Measurements from ENCODE around the gene HSPB8. TPM values are rescaled to one million over a fixed set of nuclear protein-coding genes. Genes with fewer than 3 reads are reported as not detected.
A peak's percentile ranks its signal among the peaks of the same experiment; 100 is the strongest.
"Not testable (repeated sequence)": the region's sequence is repeated elsewhere in the genome, so short reads cannot be mapped to it uniquely, and the experiment has no call there.

Gene HSPB8
- polyA plus RNA-seq, 3 donors: 5.7 to 6.0 (median 5.8) TPM

DNA sequence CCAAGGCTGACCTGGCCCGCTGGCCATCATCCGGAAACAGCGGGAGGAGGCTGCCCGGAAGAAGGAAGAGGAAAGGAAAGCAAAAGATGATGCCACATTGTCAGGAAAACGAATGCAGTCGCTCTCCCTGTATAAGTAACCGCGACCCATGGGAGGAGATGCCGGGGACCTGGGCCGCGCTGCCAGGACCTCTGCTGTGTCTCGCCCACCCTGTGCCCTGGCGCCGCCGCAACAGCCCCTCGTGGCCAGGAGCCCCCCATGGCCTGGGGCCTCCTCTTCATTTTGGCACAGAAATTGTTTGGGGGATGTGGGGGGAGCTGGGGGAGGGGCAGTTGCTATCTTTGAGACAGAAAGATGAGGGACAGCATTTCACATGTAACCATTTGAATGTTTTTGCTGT is 16.5 kb downstream of the HSPB8 start:
- DNase-seq (ENCODE audit: extremely low read depth in 1 of 11, low read depth in 9 of 11, low spot score in 4 of 11): no peak

DNA sequence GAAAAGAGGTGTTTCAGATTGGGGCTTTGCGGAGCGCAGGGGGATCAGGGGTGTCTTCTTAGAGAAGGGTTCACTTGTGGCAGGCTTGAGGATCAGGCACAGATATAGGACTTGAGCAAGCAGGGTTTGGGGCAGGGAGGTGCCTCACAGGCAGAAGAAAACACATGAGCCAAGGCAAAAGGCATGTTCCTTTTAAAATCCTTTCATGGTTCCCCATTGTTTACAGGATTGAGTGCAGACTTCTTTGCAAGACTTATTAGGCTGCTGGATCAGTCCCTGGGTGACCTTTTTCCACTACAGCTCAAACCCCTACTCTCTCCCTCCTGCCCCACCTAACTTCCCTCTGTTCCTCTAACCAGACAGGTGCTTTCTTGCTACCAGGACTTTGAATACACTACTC is 19.7 kb downstream of the HSPB8 start:
- DNase-seq (ENCODE audit: extremely low read depth in 1 of 11, low read depth in 9 of 11, low spot score in 4 of 11): no peak

DNA sequence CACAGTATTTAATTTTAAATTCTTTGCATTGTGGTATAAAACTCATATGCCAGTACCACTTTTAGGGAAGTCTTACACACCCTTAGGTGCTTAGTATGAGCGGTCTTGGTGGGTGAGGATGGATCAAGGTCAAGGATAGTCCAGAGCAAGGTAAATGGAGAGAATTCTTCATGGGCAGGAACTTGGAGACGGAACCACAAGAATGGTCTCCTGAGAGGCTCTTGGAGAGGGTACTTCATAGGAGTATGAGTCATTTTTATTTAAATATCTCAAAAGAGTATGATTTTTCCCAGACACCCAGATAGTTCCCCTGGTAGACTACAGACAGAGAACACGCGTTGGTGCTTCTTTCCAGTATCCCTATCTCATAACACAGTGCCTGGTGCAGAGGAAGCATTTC is 21.9 kb downstream of the HSPB8 start:
- DNase-seq (ENCODE audit: extremely low read depth in 1 of 11, low read depth in 9 of 11, low spot score in 4 of 11): no peak

DNA sequence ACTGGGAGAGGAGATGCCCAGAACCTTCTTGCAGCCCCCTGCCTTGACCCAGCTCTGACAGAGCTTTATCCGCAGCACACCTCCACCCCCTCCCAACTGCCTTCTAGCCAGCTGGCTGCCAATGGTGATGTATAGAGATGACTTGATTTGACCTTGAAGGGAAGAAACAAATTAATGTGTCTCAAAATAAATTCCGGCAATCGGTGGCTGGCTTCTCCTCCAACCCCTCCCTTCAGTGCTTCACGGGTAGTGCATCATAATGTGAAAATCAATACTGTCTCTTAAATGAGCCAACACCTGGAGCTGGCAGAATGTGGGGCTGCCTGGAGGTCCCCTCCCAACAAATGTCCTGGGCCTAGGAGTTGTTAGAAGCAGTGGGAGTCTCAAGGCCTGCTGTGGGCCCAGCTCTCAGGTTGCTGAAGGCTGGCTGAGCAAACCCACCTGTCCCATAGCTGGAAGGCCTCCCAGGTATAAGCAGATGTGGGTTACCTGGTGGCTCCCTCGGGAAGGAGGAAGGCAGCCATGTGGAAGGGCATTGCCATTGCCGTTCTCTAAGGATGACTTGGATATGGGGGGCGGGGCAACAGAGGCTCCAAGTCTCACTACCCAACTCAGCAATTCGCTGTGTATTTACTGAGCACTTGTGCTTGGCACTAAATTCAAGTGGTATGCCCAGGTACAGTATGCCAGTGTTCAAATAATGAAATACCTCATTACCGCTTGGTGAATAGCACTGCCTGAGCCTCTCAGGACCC is 23.2 kb downstream of the HSPB8 start:
- no peak for DNase-seq (ENCODE audit: extremely low read depth in 1 of 11, low read depth in 9 of 11, low spot score in 4 of 11)

DNA sequence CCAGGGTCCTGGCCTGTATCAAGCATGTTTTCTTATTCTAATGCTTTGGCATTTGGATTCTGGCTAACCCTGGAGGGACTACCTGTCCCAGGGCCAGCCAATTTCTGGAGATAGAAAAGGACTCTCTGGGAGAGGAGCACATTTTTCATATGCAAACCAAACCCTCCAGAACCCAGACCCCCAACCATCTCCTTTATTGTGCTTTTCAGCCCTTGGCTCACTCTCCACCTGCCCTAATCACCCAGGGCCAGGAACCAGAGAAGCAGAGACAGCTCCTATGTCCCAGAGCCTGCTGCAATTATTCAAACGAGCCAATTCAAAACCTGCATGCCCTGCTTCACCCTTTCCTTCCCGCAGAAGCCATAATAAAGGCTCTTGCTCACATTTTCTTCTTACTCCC is 23.8 kb downstream of the HSPB8 start:
- no peak for DNase-seq (ENCODE audit: extremely low read depth in 1 of 11, low read depth in 9 of 11, low spot score in 4 of 11)

DNA sequence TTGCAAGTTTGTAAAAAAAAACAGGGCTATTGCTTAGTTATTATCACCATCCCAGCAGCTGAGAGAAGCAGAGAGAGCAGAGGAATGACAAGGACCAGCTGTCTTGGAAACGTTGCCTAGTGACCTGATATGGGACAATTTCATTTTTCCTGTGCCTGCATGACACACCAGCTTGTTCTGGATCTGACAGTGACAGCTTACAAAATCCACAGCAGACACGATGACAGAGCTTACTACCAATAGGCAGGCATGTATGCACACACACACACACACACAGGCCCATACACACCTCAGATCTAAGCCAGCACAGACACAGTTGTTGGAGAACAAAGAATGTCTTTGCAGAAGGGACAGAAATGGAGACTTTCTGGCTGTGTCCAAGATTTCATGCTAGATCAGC is 25.4 kb downstream of the HSPB8 start:
- DNase-seq (ENCODE audit: extremely low read depth in 1 of 11, low read depth in 9 of 11, low spot score in 4 of 11): peak in 6 of 11 donors; percentile 24 to 61 (median 48)

DNA sequence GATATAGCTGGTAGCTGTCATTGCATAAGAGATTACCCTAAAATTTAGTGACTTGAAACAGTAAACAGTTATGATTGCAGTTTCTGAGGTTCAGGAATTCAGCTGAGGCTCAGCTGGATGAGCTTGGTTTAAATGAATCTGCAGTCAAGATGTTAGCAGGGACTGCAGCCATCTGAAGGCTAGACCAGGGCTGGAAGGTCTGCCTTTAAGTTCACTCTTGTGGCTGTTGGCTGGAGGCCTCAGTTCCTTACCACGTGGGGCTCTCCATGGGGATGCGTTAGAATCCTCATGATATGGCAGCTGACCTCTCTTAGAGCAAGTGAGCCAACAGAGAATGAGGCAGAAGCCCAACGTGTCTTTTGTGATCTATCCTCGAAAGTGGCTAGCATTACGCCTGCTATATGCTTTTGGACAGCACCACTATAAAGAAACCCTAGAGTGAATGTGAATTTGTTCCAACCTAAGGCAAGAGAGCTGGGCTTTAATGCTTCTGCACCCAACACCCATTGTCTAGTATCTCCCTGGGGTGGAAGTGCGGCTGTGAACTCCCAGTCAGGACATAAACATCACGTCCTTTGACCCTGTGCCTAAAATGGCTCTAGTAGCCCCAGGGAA is 26.0 kb downstream of the HSPB8 start:
- DNase-seq (ENCODE audit: extremely low read depth in 1 of 11, low read depth in 9 of 11, low spot score in 4 of 11): no peak

DNA sequence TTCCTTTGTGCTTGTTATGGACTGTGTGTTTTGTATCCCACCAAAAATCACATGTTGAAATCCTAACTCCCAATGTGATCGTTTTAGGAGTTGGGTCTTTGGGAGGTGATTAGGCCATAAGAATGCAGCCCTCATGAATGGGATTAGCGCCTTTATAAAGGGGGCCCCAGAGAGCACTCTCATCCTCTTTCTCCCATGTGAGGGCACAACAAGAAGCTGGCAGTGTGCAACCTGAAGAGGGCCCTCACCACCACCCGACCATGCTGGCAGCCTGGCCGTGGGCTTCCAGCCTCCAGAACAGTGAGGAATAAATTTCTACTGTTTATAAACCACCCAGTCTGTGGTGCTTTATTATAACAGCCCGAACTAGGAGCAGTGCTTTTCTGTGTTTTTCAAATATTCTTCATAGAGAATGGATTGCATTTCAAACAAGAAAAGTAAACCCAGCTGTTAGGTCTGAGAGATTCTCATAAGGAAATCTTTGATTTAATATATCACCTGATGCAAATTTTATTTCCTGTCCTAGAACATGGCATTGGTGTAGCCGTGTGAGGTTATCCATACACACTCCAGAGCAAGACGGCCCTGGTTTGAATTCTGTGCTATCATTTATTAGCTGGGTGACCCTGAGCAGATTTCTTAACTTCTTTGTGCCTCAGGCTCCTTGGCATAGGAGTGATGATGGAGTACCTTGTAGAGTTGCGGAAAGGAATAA is 27.8 kb downstream of the HSPB8 start:
- no peak for DNase-seq (ENCODE audit: extremely low read depth in 1 of 11, low read depth in 9 of 11, low spot score in 4 of 11)

DNA sequence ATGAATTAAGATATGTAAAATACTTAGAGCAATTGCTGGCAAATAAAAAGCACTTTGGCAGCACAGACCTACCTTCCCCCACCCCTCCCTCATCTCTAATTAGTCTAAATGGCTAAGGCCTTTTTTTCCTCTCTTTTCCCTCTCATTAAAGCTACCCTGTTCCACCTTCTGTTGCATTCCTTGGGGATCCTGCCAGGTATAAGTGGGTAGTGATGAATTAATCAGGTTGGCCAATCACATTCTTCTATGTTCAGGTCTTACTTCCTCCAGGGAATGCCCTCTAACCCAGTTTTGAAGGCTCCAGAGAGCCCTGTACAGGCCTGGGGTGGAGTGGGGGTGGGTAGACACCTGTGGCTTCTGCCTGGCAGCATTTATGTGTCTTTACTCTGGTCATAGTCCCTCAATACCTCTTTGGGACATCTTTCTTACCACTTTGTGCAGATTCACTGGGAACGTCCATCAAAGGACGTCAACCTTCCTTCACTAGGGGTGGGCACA is 28.4 kb downstream of the HSPB8 start:
- no peak for DNase-seq (ENCODE audit: extremely low read depth in 1 of 11, low read depth in 9 of 11, low spot score in 4 of 11)

DNA sequence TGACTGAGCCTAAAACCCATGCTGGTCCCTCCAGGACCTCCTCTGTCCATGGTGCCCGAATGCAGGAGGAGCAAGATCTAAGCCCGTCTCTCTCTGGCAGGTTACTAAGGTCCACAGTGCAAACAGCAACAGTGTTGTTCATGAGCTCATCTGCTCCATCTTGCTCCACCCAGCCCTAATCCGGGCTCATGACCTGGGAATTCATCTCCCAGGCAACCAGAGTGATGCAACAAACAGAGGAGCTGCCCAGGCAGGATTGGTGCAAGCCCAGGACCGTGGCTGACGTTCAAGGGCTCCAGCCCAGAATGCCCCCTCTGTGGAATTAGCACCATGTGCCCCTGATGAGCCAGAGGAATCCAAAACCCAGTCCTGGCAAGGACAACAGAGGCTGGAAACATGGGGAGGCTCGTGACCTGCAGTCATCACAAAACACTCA is 29.9 kb downstream of the HSPB8 start:
- no peak for DNase-seq (ENCODE audit: extremely low read depth in 1 of 11, low read depth in 9 of 11, low spot score in 4 of 11)

DNA sequence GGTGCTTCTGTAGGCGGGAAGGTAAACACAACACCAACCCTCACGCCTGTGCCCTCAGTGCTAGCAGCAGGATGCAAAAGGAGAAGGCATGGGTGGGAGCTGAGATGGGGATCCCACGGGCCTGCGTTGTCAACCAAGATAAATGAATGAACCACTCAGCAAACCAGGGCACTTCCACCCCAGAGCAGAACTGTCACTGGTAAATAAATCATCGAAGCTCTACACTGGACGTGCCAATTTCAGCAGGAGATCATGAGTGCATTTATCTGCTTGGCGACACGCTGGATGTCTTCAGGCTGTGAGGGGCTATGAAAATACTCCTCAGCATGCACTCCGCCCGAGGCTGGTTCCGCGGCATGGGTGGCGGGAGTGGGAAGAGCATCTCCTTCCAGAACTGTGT is 33.2 kb downstream of the HSPB8 start:
- no peak for DNase-seq (ENCODE audit: extremely low read depth in 1 of 11, low read depth in 9 of 11, low spot score in 4 of 11)

DNA sequence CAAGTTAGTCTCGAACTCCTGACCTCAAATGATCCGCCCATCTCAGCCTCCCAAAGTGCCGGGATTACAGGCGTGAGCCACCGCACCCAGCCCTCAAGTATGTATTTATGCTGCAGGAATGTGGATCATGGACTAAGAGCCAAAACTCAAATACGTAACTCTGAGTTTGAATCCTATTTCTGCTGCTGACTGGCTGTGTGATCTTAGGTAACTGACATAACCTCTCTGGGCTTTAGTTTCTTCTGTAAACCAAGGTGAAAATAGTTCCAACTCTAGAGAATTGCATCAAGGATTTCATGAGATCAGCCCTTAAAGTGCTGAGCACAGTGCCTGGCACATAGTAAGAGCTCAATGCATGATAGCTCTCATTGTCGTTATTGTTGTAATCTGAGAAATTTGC is 37.4 kb downstream of the HSPB8 start:
- DNase-seq (ENCODE audit: extremely low read depth in 1 of 11, low read depth in 9 of 11, low spot score in 4 of 11): no peak

DNA sequence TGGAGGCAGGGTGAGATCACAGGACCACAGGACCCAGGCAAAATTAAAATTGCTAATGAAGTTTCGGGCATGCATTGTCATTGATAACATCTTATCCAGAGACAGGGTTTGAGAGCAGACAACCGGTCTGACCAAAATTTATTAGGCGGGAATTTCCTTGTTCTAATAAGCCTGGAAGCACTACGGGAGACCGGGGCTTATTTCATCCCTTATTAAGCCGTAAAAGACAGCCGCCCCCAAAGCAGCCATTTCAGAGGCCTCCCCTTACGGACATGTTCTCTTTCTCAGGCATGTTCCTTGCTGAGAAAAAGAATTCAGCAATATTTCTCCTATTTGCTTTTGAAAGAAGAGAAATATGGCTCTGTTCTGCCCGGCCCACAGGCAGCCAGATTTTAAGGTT is 40.1 kb downstream of the HSPB8 start:
- not testable (repeated sequence) for DNase-seq (ENCODE audit: extremely low read depth in 1 of 11, low read depth in 9 of 11, low spot score in 4 of 11)

DNA sequence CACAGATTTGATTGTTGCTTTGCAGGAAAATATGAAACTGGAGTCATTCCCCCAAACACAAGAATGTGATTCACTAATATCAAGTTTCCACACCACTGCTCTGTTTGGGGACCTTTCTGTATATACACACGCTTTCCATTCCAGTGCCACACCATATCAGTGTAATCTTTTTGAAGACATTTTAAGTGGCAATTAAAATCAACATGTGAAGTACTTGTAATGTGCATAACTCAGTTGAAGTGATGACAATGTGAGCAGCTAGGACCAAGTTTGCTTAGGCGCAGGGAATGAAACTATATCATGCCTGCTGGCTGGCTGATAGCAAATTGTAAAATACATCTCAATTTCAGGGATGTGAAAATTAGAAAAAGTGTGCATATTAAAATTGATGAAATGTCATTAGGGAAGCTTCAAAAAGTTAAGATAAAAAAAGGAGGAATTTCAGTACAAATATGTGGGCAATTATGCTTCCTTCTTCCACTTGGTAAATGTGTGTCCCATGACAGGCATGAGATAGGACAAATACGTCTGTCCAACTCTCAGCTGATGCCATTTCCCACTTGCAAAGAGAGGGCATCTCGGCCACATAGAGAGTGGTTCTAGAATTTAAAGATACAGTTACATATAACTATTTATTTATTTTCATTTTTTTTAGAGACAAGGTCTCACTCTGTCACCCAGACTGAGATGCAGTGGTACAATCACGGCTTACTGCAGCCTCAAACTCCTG is 43.7 kb downstream of the HSPB8 start:
- DNase-seq (ENCODE audit: extremely low read depth in 1 of 11, low read depth in 9 of 11, low spot score in 4 of 11): no peak

DNA sequence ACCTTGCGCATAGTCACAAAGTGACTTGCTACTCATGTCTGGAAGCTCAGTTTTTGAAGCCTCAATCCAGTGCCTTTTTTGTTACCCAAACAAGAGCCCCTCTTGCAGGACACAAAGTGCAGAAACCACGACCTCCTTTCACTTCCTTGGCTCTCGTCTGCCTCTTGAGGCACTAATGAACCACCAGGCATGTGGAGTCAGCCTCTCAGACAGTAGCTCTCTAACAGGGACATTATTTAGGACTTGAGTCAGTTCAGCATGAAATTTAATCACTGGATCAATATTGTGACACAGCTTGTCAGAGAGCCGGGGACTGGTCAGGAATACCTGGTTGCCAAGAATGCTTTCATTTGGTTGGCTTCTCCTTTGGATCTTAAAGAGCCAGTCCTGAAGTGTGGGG is 46.7 kb downstream of the HSPB8 start:
- no peak for DNase-seq (ENCODE audit: extremely low read depth in 1 of 11, low read depth in 9 of 11, low spot score in 4 of 11)

DNA sequence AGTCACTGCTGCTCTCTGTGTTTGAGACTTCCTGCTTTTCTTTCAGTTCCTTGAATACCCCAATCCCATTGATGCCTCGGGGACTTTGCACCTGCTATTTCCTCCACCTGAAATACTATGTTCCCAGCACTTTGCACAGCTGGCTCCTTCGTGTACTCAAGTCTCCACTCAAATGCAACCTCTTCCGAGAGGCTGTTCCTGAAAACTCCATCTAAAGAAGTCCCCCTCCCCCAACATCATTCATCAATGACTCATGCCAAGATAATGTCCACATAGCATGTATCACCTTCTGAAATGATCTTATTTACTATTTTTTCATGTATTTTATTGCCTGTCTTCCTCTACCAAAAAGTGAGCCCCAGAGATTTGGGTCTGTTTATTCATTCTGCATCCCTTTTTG is 48.6 kb downstream of the HSPB8 start:
- no peak for DNase-seq (ENCODE audit: extremely low read depth in 1 of 11, low read depth in 9 of 11, low spot score in 4 of 11)

DNA sequence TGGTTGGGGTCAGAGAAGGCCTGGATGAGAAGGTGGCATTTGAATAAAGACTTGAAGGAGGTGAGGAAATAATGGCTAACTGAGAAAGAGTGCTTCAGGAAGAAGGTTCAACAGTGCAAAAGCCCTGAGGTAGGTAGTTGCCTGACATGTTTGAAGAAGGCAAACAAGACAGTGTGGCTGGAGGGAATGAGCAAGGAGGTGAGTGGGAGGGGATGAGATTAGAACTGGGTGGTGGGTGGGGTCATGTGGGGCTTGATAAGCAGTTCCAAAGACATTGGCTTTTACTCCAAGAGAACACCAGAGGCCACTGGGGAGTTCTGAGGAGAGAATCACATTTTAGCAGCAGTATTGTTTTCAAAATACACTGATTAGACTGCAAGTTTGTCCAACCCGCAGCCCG is 50.5 kb downstream of the HSPB8 start:
- DNase-seq (ENCODE audit: extremely low read depth in 1 of 11, low read depth in 9 of 11, low spot score in 4 of 11): no peak

DNA sequence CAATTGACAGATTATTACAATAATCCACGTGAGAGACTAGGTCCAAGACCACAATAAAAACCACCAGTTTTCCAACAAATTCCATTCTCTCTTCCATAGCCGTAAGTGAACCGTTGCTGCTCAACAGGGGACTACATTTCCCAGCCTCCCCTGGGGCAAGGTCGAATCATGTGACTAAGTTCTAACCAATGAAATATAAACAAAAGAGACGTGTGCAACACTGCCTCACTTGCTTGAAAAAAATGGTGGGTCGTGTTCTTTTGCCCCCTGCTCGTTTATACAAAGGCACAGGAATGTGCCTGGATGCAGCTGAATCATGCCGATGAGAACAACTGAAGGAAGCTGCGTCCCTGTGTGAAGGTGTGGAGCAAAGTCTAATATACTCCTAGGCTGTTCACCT is 51.1 kb downstream of the HSPB8 start:
- DNase-seq (ENCODE audit: extremely low read depth in 1 of 11, low read depth in 9 of 11, low spot score in 4 of 11): peak in 4 of 11 donors; percentile 1 to 14 (median 8)

DNA sequence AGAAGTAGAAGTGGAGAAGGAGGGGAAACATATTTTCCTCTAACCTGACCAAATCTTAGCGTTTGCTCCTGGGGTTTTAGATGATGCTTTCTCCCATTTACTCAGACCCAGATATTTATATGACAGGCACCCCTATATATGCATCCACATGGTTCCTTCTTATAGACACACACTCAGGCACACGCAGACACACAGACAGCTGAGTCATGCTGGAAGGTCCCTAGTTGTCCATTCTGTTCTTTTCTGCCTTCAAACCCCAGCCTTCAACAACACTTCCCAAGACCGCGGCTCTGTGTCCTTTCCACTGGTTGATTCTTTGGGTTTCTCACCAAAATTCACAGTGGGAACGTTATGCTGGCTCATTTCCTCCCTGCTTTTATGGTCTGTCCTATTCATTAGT is 52.1 kb downstream of the HSPB8 start:
- DNase-seq (ENCODE audit: extremely low read depth in 1 of 11, low read depth in 9 of 11, low spot score in 4 of 11): no peak

DNA sequence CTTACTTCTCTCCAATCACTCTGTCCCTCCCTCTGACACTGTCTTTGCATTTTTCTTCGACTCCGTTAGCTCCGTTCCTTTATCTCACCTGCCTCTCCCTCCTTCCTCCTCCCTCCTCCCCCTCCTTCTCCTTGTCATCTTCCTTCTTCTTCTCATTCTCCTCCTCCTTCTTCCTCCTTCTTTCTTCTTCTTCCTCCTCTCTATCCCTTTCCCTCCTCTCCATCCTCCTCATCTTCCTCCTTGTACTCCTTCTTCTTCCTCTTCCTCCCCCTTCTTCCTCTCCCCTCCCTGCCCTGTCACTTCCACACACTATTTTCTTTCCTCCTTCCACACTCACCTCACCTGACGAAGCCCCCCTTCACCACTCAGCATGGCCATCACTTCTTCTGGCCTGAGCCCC is 53.0 kb downstream of the HSPB8 start:
- no peak for DNase-seq (ENCODE audit: extremely low read depth in 1 of 11, low read depth in 9 of 11, low spot score in 4 of 11)
